Heart right ventricle (tissue), 16 donors: Measurements from ENCODE around the gene AP2B1. TPM values are rescaled to one million over a fixed set of nuclear protein-coding genes. Genes with fewer than 3 reads are reported as not detected.

ENCODE experiments used
- ATAC-seq, 8 donors: fragments of 200-7000 bp; cut with Tn5 transposase; one replicate each; pipeline ENCODE4 v1.9.1; 2020; ENCODE audit warnings: mild to moderate bottlenecking in 8 of 8, moderate library complexity in 8 of 8, moderate number of reproducible peaks in 1 of 8
- DNase-seq, 2 donors: peaks; one replicate each; pipeline ENCODE4 v3.0.0-alpha.2; 2020
- H3K27ac ChIP-seq, 10 donors: fragments of 200-600 bp; sonication (generic) in 2 of 10; one replicate each; pipeline versions ENCODE4 v1.5.0 to v1.8.0; 2020 to 2022; ENCODE audit warnings: mild to moderate bottlenecking in 3 of 10
- H3K27me3 ChIP-seq, 7 donors: fragments of 200-600 bp; one replicate each; pipeline ENCODE4 v1.8.0; 2021 to 2022; ENCODE audit warnings: mild to moderate bottlenecking in 2 of 7
- H3K36me3 ChIP-seq, 9 donors: fragments of 200-600 bp; sonication (generic) in 1 of 9; one replicate each; pipeline versions ENCODE4 v1.5.0 to v1.8.0; 2020 to 2022; ENCODE audit warnings: mild to moderate bottlenecking in 2 of 9
- H3K4me1 ChIP-seq, 9 donors: fragments of 200-600 bp; sonication (generic) in 1 of 9; one replicate each; pipeline versions ENCODE4 v1.5.0 to v1.8.0; 2020 to 2022; ENCODE audit warnings: mild to moderate bottlenecking in 4 of 9
- H3K4me3 ChIP-seq, 10 donors: fragments of 200-600 bp; sonication (generic) in 2 of 10; one replicate each; pipeline versions ENCODE4 v1.5.0 to v1.8.0; 2020 to 2022; ENCODE audit warnings: mild to moderate bottlenecking in 7 of 10, moderate library complexity in 2 of 10
- H3K9me3 ChIP-seq, 11 donors: fragments of 200-600 bp in 10 of 11; sonication (generic) in 2 of 11; one replicate each; pipeline versions ENCODE4 v1.5.0 to v1.8.0; 2013 to 2022; ENCODE audit warnings: mild to moderate bottlenecking in 2 of 11, control low read depth in 1 of 11, moderate library complexity in 1 of 11
- CTCF ChIP-seq, 9 donors: fragments of 200-600 bp; sonication (generic) in 2 of 9; IDR thresholded peaks; one replicate each; pipeline versions ENCODE4 v1.5.0 to v1.8.0; 2021 to 2022; ENCODE audit warnings: antibody characterized with exemption in 9 of 9, mild to moderate bottlenecking in 5 of 9, moderate library complexity in 1 of 9
- WGBS, 2 donors: extraction: QIAGEN DNeasy Blood & Tissue Kit; methylation state at CpG; one replicate each; pipeline ENCODE4 v1.1.7; 2013; ENCODE audit warnings: inconsistent platforms in 1 of 2; 5-methylcytosine and 5-hydroxymethylcytosine counted together
- intact Hi-C, 10 donors: fragments of 100-400 bp; cut with DNase I; formaldehyde crosslinking; loops; one replicate each; pipeline versions ENCODE4 v1.11.1 to v1.14.2; 2022
- polyA plus RNA-seq, 2 donors: library from polyadenylated mRNA; stranded (reverse); fragments of 200-250 nt; gene quantifications; one replicate each; pipeline ENCODE4 v1.2.3, GENCODE V29; 2013
- total RNA-seq, 10 donors: library from RNA; stranded (reverse); fragmentation: NEBNext Ultra II Directional in 3 of 10; extraction: Animal tissue kit (Norgen Biotek cat#: 25700) in 3 of 10; gene quantifications; one replicate each; pipeline versions ENCODE4 v1.2.1 to v1.2.4, GENCODE V29; 2021 to 2023
- donor health status: Arrhythmogenic right ventricular cardiomyopathy.
- donor health status: ischemic (EF 13 %, LVEDD 7.1; RV severe dilation, severe dysfunction).
- donor health status: healthy with polysubstance abuse.
- donor health status: DM: no; HTN: yes; CAD: no.
- donor health status: DM: no; HTN: no; CAD: no.
- donor health status: ischemic (EF 25% LVEDD 6.9; RV normal size, moderate dysfunction).
- donor health status: ischemic (EF 25% LVEDD 5.7; RV mildly dilated, moderate dysfunction).
- donor health status: healthy.
- donor health status: DM: yes; HTN: yes; CAD: no.
- donor health status: Ischemic cardiomyopathy.
- donor health status: ischemic (EF 35%, LVEDD 5.7; RV mildly dilated, moderate dysfunction).
- donor health status: nonischemic (EF 11% LVEDD 7.7; RV severe dilation, severe dysfunction).
- donor health status: DM: yes; HTN: yes; CAD: no.
- donor health status: PGD.
- donor health status: ischemic (EF 29% LVEDD 5.4; RV normal size, mild dysfunction).
- donor health status: nonischemic (EF 23%, LVEDD 6.1; RV moderate dilation, normal function).

The AP2B1 gene
- total and polyA plus RNA-seq, 12 donors: 20.0 to 173 (median 129) TPM

- 90 to 93% methylated on average over 5 of the region's 5 CpGs for WGBS, 2 donors
- no peak for DNase-seq
- H3K4me3 ChIP-seq: no peak overlapping the region
- H3K36me3 ChIP-seq: peaks cover 0 to 55% (median 26%) of the 10 kb centered on the region in 9 donors
- H3K27me3 ChIP-seq: peaks cover 0 to 15% (median 0%) of the 10 kb centered on the region in 7 donors
- TF ChIP-seq CTCF (IDR thresholded peaks at IDR 0.05): no peak
- no peak overlapping the region for H3K27ac ChIP-seq
- no peaks in the 10 kb centered on the region for H3K9me3 ChIP-seq
- intact Hi-C loops: no loop called here
- H3K4me1 ChIP-seq: peaks cover 13 to 43% (median 24%) of the 10 kb centered on the region in 9 donors
- no peak for ATAC-seq
Measured at GRCh38 chr17:35727635-35728034, 140.5 kb downstream of the AP2B1 start.

- H3K27me3 ChIP-seq: peaks cover 0 to 15% (median 0%) of the 10 kb centered on the region in 7 donors
- H3K4me3 ChIP-seq: no peak overlapping the region
- H3K27ac ChIP-seq: no peak overlapping the region
- ATAC-seq (no peak), DNase-seq (no peak)
- H3K36me3 ChIP-seq: peaks cover 0 to 45% (median 21%) of the 10 kb centered on the region in 9 donors
- H3K9me3 ChIP-seq: no peaks in the 10 kb centered on the region
- intact Hi-C loops: no loop called here
- WGBS, 2 donors: 93 to 95% methylated on average over 3 of the region's 3 CpGs
- H3K4me1 ChIP-seq: peaks cover 13 to 45% (median 24%) of the 10 kb centered on the region in 9 donors
- no peak for TF ChIP-seq CTCF (IDR thresholded peaks at IDR 0.05)
Measured at GRCh38 chr17:35728551-35728950, 141.4 kb downstream of the AP2B1 start.

GRCh38 chr17:35729405-35729833, 142.3 kb downstream of the AP2B1 start:
- Histone ChIP-seq H3K27me3 (peaks cover 0 to 15% (median 0%) of the 10 kb centered on the region in 7 donors), H3K9me3 (no peaks in the 10 kb centered on the region), H3K4me1 (peaks cover 13 to 45% (median 24%) of the 10 kb centered on the region in 9 donors), H3K36me3 (peaks cover 0 to 37% (median 12%) of the 10 kb centered on the region in 9 donors), H3K4me3 (no peak overlapping the region), H3K27ac (no peak overlapping the region)
- TF ChIP-seq CTCF (IDR thresholded peaks at IDR 0.05): no peak
- DNase-seq: no peak
- intact Hi-C loops: no loop called here
- WGBS, 2 donors: 89 to 92% methylated on average over 4 of the region's 4 CpGs
- no peak for ATAC-seq

- H3K27me3 ChIP-seq: peaks cover 0 to 15% (median 0%) of the 10 kb centered on the region in 7 donors
- 87 to 92% methylated on average over 10 of the region's 10 CpGs for WGBS, 2 donors
- H3K9me3 ChIP-seq: no peaks in the 10 kb centered on the region
- TF ChIP-seq CTCF (IDR thresholded peaks at IDR 0.05): no peak
- H3K4me1 ChIP-seq: peaks cover 13 to 42% (median 24%) of the 10 kb centered on the region in 9 donors
- H3K4me3 ChIP-seq: no peak overlapping the region
- ATAC-seq: no peak
- no peak overlapping the region for H3K27ac ChIP-seq
- no peak for DNase-seq
- intact Hi-C loops: loop anchor here in 1 of 10 donors (5.0 kb wide), 1 partner anchor 68 kb away; no protein-coding TSS in a partner anchor
- H3K36me3 ChIP-seq: peaks cover 0 to 26% (median 2%) of the 10 kb centered on the region in 9 donors
Measured at GRCh38 chr17:35730400-35731005, 143.4 kb downstream of the AP2B1 start.
